ENCODE results near the gene FBXO44.

Gene FBXO44

DNA sequence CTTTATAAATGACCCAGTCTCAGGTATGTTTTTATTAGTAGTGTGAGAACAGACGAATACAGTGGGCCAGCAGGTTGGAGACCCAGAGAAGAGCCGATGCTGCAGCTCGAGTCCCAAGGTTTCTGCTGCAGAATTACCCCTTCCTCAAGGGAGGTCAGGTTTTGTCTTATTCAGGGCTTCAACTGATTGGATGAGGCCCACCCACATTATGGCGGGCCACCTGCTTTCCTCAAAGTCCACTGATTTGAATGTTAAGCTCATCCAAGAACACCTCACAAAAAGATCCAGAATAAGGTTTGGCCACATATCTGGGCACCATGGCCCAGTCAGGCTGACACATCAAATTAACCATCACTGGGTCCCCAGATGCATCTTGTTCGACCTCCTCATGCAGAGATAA lies 41.3 kb upstream of the FBXO44 start:
- in situ Hi-C loops (cut with HindIII; ENCODE audit: low pct_ligation_motif_present, low sequenced_read_pairs), result no loop called here

DNA sequence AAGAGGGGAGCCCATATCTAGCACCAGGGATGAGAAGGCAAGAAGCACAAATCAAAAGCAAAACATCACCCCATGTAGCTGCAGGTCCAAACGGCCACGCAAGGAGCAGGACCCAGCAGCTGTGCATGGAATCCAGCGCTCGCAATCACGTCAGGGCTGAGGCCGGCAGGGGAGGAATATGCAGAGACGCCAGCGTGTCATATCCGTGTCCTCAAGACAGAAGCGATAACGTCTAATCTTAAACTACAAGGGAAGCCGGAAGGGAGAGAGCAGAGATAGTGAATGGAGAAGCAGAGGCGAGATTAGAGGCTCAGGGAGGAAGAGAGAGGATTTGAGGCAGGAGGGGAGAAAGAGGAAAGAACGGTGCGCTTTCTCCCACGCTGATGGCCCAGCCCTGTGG lies 39.6 kb upstream of the FBXO44 start:
- in situ Hi-C loops (cut with HindIII; ENCODE audit: low pct_ligation_motif_present, low sequenced_read_pairs), result no loop called here
- H3K27me3 ChIP-seq (replicated peaks), result no peaks in the 10 kb centered on the region
- no peaks in the 10 kb centered on the region for H3K36me3 ChIP-seq (replicated peaks)
- no peak overlapping the region for H3K4me3 ChIP-seq (ENCODE audit: low read depth, low read length)
- no peak overlapping the region for H3K27ac ChIP-seq
- TF ChIP-seq, protein P1, sequence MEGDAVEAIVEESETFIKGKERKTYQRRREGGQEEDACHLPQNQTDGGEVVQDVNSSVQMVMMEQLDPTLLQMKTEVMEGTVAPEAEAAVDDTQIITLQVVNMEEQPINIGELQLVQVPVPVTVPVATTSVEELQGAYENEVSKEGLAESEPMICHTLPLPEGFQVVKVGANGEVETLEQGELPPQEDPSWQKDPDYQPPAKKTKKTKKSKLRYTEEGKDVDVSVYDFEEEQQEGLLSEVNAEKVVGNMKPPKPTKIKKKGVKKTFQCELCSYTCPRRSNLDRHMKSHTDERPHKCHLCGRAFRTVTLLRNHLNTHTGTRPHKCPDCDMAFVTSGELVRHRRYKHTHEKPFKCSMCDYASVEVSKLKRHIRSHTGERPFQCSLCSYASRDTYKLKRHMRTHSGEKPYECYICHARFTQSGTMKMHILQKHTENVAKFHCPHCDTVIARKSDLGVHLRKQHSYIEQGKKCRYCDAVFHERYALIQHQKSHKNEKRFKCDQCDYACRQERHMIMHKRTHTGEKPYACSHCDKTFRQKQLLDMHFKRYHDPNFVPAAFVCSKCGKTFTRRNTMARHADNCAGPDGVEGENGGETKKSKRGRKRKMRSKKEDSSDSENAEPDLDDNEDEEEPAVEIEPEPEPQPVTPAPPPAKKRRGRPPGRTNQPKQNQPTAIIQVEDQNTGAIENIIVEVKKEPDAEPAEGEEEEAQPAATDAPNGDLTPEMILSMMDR (IDR thresholded peaks at IDR 0.05; ENCODE audit: low read depth, low read length, missing control alignments), result no peak
- no peak for DNase-seq

More for the DNA sequence above, 41.3 kb upstream of the FBXO44 start:
- H3K27me3 ChIP-seq (replicated peaks), result no peaks in the 10 kb centered on the region
- DNase-seq, result no peak
- no peaks in the 10 kb centered on the region for H3K36me3 ChIP-seq (replicated peaks)
- H3K4me3 ChIP-seq (ENCODE audit: low read depth, low read length), result no peak overlapping the region
- H3K27ac ChIP-seq, result no peak overlapping the region
- TF ChIP-seq, protein P1 (IDR thresholded peaks at IDR 0.05; ENCODE audit: low read depth, low read length, missing control alignments), result no peak

GRCh38 chr1:11616766-11617165 lies 37.9 kb upstream of the FBXO44 start:
- in situ Hi-C loops (cut with HindIII; ENCODE audit: low pct_ligation_motif_present, low sequenced_read_pairs), result no loop called here
- Histone ChIP-seq H3K27ac (no peak overlapping the region), H3K36me3 (replicated peaks) (no peaks in the 10 kb centered on the region), H3K27me3 (replicated peaks) (no peaks in the 10 kb centered on the region), H3K4me3 (ENCODE audit: low read depth, low read length) (no peak overlapping the region)
- TF ChIP-seq, protein P1 (IDR thresholded peaks at IDR 0.05; ENCODE audit: low read depth, low read length, missing control alignments), result no peak
- DNase-seq, result no peak

DNA sequence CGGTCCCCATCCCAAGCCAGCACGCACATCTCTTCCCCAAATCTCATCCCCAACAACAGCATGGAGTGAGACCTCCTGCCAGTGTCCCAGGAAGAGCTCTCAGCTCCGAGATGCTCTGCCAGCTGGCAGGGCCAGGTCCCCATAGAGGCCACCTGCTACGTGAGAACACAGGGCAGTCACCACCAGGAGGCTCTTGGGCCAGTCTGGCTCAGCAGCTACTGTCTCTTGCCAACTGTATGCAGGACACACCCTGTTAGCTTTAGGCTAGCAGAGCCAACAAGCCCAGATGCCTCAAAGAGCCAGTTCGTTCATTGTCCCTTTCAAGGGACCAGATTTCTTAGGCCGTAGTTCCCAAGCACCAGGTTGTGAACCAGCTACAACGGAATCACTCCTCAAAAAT lies 37.4 kb upstream of the FBXO44 start:
- Histone ChIP-seq H3K36me3 (replicated peaks) (no peaks in the 10 kb centered on the region), H3K27ac (no peak overlapping the region), H3K27me3 (replicated peaks) (no peaks in the 10 kb centered on the region), H3K4me3 (ENCODE audit: low read depth, low read length) (no peak overlapping the region)
- TF ChIP-seq, protein P1 (IDR thresholded peaks at IDR 0.05; ENCODE audit: low read depth, low read length, missing control alignments), result no peak
- in situ Hi-C loops (cut with HindIII; ENCODE audit: low pct_ligation_motif_present, low sequenced_read_pairs), result no loop called here
- no peak for DNase-seq

DNA sequence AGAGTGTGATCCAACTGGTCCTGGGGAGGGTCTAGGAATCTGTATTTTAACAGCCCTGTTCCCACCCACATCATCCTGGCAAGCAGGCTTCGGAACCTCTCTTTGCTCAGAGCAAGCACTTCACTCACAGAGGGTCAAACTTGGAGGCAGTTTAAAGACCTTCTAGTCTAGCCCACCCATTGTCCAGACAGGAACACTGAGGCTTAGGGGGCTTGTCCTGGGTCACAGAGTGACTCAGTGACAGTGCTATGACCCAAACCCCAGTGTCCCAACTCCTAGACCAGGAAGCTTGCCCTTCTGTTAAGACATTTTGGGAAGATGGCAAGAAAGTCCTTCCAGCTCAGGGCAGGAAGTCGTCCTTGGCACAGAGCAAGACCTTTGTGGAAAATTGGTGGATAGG lies 36.9 kb upstream of the FBXO44 start:
- in situ Hi-C loops (cut with HindIII; ENCODE audit: low pct_ligation_motif_present, low sequenced_read_pairs), result no loop called here
- no peak overlapping the region for H3K4me3 ChIP-seq (ENCODE audit: low read depth, low read length)
- no peaks in the 10 kb centered on the region for H3K36me3 ChIP-seq (replicated peaks)
- DNase-seq, result no peak
- no peaks in the 10 kb centered on the region for H3K27me3 ChIP-seq (replicated peaks)
- TF ChIP-seq, protein P1 (IDR thresholded peaks at IDR 0.05; ENCODE audit: low read depth, low read length, missing control alignments), result no peak
- H3K27ac ChIP-seq, result no peak overlapping the region

DNA sequence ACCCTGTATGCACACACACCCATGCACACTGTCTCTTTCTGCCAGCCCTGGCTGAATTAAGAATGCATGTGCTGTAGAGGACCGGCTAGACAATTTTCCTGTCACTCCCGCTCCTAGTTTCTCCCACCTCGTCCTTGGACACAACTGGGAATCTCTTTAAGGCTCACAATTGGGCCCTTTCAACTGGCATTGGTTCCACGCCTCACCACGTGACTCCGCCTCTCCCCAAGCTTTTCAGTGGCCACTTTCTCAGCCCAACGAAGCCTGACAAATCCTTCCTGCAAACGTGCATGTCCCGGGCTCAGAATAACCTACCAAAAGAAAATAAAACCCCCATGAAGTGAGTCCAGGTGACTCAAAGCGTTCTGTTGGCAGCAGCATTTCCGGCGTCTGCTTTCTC lies 34.3 kb upstream of the FBXO44 start:
- no peaks in the 10 kb centered on the region for H3K36me3 ChIP-seq (replicated peaks)
- in situ Hi-C loops (cut with HindIII; ENCODE audit: low pct_ligation_motif_present, low sequenced_read_pairs), result no loop called here
- DNase-seq, result no peak
- H3K4me3 ChIP-seq (ENCODE audit: low read depth, low read length), result no peak overlapping the region
- H3K27ac ChIP-seq, result no peak overlapping the region
- TF ChIP-seq, protein P1 (IDR thresholded peaks at IDR 0.05; ENCODE audit: low read depth, low read length, missing control alignments), result no peak
- H3K27me3 ChIP-seq (replicated peaks), result no peaks in the 10 kb centered on the region

All from brain microvascular endothelial cell (primary cell).